ENCODE results near the gene MPDZ.

The MPDZ gene

GRCh38 chr9:13209498-13209897 lies 70.0 kb downstream of the MPDZ start:
- no peak for TF ChIP-seq EZH2 (IDR thresholded peaks at IDR 0.05; ENCODE audit: borderline replicate concordance, low read length)
- no peak for TF ChIP-seq CTCF (IDR thresholded peaks at IDR 0.05; ENCODE audit: low read length)

GRCh38 chr9:13205824-13206223 lies 73.7 kb downstream of the MPDZ start:
- Histone ChIP-seq H3K4me3 (ENCODE audit: low read depth, low read length, poor library complexity, severe bottlenecking) (no peak overlapping the region), H3K27me3 (ENCODE audit: insufficient read depth, low read length) (no peaks in the 10 kb centered on the region), H3K9ac (ENCODE audit: low read length) (no peak overlapping the region), H3K36me3 (ENCODE audit: insufficient read depth, low read length) (no peaks in the 10 kb centered on the region), H2AFZ (ENCODE audit: low read length) (no peak overlapping the region), H3K9me3 (ENCODE audit: low read length) (no peaks in the 10 kb centered on the region), H4K20me1 (ENCODE audit: insufficient read depth, low read length) (no peaks in the 10 kb centered on the region), H3K79me2 (ENCODE audit: insufficient read depth, low read length) (no peaks in the 10 kb centered on the region), H3K27ac (ENCODE audit: low read depth, low read length, poor library complexity, severe bottlenecking) (no peak overlapping the region), H3K4me2 (ENCODE audit: low read length) (no peak overlapping the region), H3K4me1 (ENCODE audit: insufficient read depth, low read length, severe bottlenecking) (no peaks in the 10 kb centered on the region), H3F3A (ENCODE audit: insufficient read depth, low read length) (no peaks in the 10 kb centered on the region), H3K9me2 (ENCODE audit: low read depth, low read length) (no peaks in the 10 kb centered on the region)
- TF ChIP-seq CTCF (IDR thresholded peaks at IDR 0.05; ENCODE audit: low read length) (no peak), EZH2 (IDR thresholded peaks at IDR 0.05; ENCODE audit: borderline replicate concordance, low read length) (no peak)

More at GRCh38 chr9:13209498-13209897, 70.0 kb downstream of the MPDZ start:
- H3K27me3 ChIP-seq (ENCODE audit: insufficient read depth, low read length) = no peaks in the 10 kb centered on the region
- H3K4me3 ChIP-seq (ENCODE audit: low read depth, low read length, poor library complexity, severe bottlenecking) = no peak overlapping the region
- H3K27ac ChIP-seq (ENCODE audit: low read depth, low read length, poor library complexity, severe bottlenecking) = no peak overlapping the region
- no peaks in the 10 kb centered on the region for H3K9me3 ChIP-seq (ENCODE audit: low read length)
- no peak overlapping the region for H3K9ac ChIP-seq (ENCODE audit: low read length)
- H3K79me2 ChIP-seq (ENCODE audit: insufficient read depth, low read length) = no peaks in the 10 kb centered on the region
- H3K4me2 ChIP-seq (ENCODE audit: low read length) = no peak overlapping the region
- no peaks in the 10 kb centered on the region for H3K9me2 ChIP-seq (ENCODE audit: low read depth, low read length)
- no peaks in the 10 kb centered on the region for H3K36me3 ChIP-seq (ENCODE audit: insufficient read depth, low read length)
- no peaks in the 10 kb centered on the region for H3F3A ChIP-seq (ENCODE audit: insufficient read depth, low read length)
- H3K4me1 ChIP-seq (ENCODE audit: insufficient read depth, low read length, severe bottlenecking) = no peaks in the 10 kb centered on the region
- H4K20me1 ChIP-seq (ENCODE audit: insufficient read depth, low read length) = no peaks in the 10 kb centered on the region
- no peak overlapping the region for H2AFZ ChIP-seq (ENCODE audit: low read length)

GRCh38 chr9:13190040-13190439 lies 89.5 kb downstream of the MPDZ start:
- Histone ChIP-seq H3F3A (ENCODE audit: insufficient read depth, low read length) (no peaks in the 10 kb centered on the region), H3K9ac (ENCODE audit: low read length) (no peak overlapping the region), H3K9me3 (ENCODE audit: low read length) (no peaks in the 10 kb centered on the region), H3K27ac (ENCODE audit: low read depth, low read length, poor library complexity, severe bottlenecking) (no peak overlapping the region), H3K4me3 (ENCODE audit: low read depth, low read length, poor library complexity, severe bottlenecking) (no peak overlapping the region), H3K9me2 (ENCODE audit: low read depth, low read length) (no peaks in the 10 kb centered on the region), H3K27me3 (ENCODE audit: insufficient read depth, low read length) (no peaks in the 10 kb centered on the region), H3K79me2 (ENCODE audit: insufficient read depth, low read length) (no peaks in the 10 kb centered on the region), H3K4me2 (ENCODE audit: low read length) (no peak overlapping the region), H4K20me1 (ENCODE audit: insufficient read depth, low read length) (no peaks in the 10 kb centered on the region), H3K4me1 (ENCODE audit: insufficient read depth, low read length, severe bottlenecking) (no peaks in the 10 kb centered on the region), H2AFZ (ENCODE audit: low read length) (no peak overlapping the region), H3K36me3 (ENCODE audit: insufficient read depth, low read length) (no peaks in the 10 kb centered on the region)
- TF ChIP-seq CTCF (IDR thresholded peaks at IDR 0.05; ENCODE audit: low read length) (no peak), EZH2 (IDR thresholded peaks at IDR 0.05; ENCODE audit: borderline replicate concordance, low read length) (no peak)

Data from OCI-LY1 (cell line).